Fibroblast of skin of scalp (primary cell): ENCODE results near the gene HIVEP1.

Experiments
- DNase-seq: peaks from one replicate; pipeline ENCODE4 v3.0.0-alpha.2; 2013

Gene HIVEP1

DNA sequence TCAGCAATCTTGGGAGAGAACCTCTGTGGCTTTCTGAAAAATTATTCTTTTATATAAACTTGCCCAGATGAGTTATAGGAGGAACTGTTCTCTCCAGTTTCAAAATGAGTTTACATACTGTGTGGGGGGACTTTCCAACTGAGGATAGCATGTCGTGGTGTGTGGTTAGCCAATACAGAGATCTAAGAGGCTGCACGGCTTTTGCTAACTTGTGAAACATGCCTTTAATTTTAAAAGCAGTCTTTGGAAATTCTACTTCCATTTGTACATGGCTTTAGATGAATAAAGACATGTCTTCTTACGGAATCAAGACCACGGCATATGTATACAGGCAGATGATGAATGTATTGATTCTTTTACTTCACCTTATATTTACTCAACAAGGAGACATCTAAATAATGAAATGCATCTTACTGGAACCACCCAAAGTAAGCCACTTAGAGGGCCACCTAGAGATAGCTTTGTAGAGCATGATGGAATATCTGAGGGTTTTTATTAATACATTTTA lies 39.8 kb downstream of the HIVEP1 start:
- peak; percentile 51 for DNase-seq

DNA sequence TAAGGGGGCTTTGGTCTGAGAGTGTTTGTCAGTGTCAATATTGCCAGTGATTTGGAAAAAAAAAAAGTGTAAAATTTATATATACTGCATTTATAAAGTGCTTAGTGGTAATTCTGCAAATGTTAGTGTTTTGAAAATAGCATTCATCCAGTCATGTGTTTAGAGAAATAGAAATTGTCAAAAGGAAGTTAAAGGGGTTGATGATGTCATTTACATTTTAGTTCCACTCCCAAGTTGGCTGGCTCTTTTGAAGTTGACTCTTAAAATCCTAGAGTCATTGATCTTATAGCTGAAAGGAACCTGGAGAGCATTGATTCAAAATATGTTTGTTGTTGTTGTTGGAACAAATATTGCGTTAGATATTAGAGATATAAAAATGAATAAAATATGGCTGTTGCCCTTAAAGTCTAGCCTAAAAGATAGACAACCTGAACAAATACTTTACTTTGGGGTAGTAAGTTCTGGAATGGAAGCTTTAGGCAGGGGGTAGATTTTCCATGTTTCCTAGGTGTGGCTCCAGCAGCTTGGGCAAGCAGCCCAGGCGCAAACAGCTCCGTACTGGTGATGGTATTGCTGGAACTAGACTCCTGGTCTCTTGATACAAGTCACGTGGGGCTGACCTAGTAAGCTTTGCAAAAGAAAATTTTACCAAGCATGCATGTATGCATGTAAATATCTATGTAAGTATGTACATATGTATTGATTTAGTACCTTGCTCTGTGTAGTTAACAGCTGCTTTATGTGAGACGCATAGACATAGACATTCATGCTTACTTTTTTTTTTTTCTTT lies 46.3 kb downstream of the HIVEP1 start:
- no peak for DNase-seq

DNA sequence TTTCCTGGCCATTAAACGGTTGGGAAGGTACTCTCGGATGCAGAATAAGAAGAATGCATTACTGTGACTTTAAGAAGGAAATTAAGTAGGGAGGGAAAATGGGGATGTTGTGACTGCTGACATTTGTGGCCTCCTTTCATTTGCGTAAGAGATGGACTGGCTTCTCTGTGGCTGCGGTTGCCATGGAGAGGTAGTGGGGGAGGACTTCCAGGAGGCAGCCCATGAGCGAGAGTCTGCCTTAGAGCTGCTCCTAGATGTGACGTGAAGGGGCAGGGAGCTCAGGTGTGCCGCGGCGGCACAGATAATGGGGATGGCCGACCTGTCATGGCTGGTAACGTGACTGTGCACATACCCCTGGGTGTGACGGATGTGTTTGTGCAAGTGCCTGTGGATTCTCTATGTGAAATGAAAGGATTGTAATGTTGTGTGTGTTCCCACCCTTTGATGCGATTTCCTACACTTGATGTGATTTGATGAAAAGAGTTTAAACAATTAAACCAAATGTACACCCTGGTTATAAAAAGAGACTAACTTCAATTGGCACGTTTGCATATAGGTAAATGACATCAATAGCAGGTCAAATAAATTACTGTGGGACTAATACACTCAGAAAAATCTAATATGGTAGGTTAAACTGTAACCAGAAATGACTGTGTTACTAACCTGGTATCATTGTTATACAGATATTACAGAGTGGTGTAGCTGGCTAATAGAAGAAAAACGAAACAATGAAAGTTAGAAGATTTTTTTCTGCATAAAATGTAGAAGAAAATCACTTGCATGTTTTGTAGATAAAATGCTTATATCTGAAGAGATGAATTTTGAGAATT lies 48.9 kb downstream of the HIVEP1 start:
- peak; percentile 27 for DNase-seq

DNA sequence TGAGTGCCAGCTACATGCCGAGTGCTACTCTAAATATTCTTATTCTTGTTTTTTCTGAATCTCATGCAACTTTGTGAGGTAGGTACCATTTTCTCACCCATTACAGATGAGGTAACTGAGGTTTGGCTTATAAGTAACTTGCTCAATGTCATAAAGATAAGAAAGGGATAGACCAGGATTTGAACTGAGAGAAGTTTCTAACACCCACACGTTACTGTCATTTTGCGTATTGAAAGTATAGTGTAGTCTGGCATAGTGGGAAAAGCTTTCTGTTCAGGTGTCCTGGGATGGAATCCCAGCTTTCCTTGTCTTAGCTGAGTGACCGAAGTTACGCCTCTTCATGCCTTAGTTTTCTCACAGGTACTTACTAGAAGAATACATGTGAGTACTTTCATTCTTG lies 50.5 kb downstream of the HIVEP1 start:
- DNase-seq, result no peak

DNA sequence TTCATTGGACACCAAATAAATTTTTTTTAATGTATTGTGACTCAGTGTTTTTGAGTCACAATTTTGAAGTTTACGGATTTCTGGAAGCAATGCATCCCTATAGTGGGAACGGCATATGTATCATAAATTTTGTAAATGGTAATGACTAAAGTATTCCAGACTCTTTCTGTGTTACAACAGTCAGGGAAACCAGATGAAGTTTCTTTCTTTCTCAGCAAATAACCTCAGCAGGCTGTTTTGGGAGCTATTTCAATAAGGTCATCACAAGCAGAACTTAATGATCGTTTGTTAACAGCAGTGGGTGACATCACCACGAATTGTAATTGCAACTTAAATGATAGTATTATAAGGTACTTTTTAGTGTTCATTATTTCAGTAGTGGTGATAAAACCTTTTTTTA lies 52.0 kb downstream of the HIVEP1 start:
- peak; percentile 56 for DNase-seq

DNA sequence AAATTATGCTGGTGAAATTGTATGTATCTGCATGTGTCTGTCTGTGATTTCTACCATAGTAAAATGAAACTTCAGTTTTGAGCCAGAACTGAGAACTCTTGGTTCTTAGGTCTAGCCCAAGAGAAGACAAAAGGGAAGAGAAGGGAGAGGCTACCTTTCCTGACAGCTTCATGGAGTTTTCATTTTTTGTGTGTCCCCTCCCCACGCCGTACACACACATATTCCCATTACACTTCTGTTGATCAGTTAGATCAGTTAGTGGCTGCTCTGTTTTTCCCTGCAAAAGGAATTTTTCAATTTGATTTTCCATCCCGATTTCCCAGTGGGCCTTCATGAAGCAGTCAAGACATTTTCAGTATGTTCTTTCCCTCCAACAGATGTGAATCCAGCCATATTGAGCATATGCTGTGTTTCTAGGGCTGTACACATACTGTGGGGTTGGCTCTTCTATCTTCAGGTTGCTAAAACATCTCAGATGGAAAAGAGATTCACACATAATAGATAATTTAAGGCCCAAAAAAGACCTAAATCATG lies 52.5 kb downstream of the HIVEP1 start:
- DNase-seq, result no peak

DNA sequence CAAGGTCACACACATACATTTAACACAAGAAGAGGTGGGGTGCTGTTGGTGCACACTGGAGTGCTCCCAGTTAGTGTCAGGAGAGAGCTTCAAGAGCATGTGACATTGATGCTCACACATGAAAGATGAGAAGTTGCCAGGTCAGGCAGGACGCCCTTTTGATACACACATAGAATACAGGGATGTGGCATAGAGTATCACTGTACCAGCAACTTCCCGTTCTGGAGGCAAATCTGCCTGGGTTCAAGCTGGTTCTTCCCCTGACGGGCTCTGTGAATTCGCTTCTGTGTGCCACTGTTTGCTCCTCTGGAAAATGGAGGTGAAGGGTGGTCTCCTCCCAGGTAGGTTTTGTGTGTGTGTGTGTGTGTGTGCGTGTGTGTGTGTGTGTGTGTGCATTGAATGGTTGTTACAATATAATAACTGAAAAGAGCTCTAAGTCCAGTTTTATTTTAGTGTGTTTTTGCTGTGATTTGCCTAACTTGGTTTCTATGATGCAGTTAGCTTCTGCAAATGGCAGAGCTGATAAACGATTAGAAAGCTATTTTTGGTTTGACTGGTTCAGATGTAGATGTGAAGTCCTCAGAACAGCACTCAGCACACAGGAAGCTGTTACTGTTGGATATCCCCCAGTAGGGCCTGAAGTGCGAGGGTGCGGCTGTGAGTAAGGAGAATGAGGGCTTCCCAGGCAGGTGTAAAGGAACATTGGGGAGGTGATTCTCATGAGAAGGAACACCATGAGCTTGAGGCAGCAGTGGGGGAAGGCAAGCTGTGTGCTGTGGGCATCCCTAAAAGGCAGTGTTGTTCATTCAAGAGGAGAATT lies 53.4 kb downstream of the HIVEP1 start:
- DNase-seq, result no peak

DNA sequence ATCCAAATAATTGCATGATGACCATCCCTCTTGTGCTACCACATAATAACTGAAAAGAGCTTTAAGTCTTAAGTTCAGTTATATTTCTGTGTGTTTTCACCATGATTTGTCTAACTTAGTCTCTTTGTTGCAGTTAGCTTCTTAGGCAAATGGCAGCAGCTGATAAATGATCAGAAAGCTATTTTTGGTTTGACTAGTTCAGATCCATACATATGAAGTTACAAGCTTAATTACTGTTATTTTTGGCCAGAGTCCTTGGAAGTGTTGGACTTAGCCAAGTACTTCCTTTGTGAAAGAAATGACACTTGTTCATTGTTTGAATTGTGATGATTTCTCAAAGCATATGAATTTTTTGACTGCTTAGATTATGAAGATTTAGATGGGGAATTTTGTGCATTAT lies 54.2 kb downstream of the HIVEP1 start:
- DNase-seq, result peak; percentile 48

DNA sequence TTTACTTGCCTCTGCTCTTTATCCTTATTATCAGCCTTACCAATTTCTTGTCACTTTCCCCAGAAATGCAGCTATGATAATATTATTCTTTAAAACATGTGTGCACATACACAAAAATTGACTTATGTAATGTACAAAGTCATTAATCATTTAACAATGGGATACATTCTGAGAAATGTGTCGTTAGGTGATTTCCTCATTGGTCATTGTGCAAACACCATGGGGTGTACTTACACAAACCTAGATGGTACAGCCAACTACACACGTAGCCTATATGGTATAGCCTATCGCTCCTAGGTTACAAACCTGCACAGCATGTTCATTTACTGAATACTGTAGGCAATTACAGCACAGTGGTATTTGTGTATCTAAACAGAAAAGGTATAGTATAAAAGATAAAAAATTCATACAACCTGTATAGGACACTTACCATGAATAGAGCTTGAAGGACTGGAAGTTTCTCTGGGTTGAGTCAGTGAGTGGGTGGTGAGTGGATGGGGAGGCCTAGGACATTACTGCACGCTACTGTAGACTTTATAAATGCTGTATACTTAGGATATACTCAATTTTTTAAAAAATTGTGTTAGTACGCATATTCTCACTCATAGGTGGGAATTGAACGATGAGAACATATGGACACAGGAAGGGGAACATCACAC lies 56.9 kb downstream of the HIVEP1 start:
- no peak for DNase-seq

DNA sequence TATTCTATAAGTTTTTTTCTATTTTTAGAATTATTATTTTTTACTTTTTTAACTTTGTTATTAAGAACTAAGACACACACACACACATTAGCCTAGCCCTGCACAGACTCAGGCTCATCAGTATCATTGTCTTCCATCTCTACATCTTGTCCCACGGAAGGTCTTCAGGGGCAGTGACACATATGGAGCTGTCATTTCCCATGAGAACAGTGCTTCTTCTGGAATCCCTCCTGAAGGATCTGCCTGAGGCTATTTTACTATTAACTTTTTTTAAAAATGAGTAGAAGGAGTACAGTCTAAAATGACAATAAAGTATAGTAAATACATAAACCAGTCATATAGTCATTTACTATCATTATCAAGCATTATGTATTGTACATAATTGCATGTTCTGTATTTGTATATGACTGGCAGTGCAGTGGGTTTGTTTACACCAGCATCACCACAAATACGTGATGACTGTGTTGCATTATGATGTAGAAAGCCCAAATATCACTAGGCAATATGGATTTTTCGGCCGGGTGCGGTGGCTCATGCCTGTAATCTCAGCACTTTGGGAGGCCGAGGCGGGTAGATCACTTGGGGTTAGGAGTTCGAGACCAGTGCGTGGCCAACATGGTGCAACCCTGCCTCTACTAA lies 57.9 kb downstream of the HIVEP1 start:
- DNase-seq, result no peak

DNA sequence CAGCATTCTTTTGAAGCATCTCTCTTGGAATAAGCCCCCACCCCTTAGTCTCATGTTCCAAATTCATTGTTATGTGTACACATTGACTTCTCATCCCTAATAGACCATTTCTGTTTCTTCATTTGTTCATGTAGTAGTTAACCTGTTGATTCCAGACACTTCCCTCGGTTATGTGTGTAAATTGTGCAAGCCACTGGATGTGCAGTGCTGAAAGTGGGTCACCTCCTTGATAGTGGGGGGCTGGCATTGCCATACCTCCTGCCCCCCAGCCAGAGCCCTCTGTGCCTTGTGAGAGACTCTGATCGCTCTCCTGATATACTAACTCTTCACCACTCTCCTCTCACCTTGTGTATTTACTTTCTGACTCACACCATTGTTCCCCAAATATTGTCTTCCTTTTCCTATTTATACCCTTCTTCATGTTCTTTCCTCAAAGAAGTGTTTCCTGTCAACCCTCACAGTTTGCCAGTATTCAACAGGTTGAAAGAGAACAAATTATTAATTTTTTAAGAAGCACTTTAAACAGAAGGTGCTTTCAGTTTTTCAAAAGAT lies 59.0 kb downstream of the HIVEP1 start:
- no peak for DNase-seq

DNA sequence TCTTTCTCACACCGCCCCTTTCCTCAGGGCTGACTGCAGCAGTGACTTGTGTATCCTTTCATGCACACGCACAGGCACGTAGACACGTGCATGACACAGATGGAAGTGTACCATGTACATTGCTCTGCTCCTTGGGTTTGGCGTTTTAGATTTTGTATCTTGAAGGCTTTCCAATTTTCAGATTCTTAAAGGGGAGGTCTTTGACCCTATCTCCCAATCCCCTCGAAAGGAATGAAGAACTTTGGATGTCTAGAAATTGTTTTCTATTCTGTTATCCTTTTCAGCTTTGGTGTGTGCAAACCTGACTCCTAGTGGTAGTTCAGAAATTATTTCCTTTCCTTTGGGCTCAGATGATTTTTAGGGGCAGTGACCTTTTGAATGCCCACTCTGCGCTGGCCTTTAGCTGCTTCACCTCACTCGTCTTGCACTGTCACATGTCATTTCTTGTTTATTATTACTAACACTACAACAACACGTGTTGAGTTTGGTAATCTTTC lies 63.0 kb downstream of the HIVEP1 start:
- no peak for DNase-seq

DNA sequence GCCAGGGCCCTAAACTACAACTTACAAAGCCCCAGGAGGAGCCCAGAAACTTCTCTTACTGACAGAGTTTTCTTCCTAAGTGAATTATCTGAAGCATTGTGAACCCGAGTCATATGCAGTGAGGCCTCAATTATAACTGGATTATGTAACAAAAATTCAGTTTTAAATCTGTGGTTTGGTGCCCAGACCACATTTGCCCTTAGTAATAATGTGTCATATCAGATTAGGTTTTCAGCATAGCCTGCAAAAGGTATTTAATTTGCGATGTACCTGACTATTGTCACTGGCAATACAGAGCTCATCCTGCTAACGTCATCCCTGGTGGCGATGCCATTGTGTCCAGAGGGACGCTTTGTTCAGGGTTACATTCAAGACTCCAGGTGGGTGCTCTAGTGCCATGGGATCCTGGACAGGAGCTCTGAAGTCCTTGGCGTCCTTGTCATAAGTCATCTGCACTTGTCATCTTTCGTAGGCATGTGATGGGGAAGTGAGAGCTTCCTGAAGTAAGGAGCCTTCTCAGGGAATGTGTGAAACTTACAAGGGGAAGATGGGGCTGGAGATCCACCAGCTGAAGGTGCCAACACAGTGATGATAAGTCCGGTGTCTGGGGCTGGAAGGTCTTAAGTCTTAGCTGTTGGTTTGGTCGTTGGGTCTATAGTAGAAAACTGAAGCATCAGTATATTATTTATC lies 65.1 kb downstream of the HIVEP1 start:
- no peak for DNase-seq

DNA sequence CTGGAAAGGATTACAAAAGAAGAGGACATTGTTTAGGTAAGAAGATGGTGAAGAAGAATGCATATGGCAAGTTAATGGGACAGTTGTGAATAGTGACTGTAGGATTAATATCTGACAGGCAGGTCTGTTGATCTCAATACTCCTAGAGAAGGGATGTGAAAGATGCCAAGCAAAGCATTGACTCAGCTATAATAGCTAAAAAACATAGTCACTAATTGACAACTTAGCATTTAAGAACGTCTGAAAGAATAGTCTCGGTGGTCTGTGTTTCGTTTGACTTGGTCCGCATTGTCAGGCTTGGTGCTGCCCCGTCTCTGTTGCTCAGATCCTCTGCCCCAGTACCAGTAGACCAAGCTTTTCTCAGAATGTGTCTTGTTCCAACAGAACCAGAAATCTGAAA lies 65.9 kb downstream of the HIVEP1 start:
- DNase-seq, result no peak

DNA sequence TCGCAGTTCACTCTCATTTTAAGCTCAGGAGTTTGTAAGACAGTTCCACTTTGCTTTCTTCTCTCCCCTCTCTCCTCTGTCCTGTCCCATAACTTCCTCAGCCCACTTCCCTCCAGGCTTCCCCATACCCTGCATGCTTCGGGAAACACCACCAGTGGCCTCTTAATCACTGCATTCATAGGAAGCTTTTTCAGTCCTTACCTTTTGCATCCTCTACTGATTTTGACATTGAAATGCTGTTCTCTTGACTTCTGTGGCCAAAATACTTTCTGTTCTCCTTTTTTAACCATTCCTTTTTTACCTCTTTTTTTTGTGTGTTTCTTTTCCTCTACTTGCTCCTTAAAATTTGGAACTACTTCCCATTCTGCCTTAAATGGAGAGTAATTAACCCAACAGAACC lies 69.7 kb downstream of the HIVEP1 start:
- no peak for DNase-seq

DNA sequence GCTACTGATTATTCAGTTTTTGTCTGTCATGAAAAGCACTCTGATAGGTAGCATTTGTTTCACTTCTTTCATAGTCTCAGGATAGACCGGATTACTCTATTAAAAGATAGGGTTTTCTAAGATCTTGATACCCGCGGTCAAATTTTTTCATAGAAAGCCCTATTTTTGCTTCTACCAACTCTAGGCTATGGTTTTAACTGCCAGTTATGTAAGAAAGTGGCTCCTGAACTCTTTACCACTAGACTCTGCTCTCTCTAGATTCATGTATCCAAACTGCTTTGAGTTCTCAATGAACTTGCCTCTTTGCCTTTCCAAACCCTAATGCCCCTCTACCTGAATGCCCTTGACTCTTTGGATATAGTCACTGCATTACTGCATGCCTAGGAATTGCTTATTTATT lies 70.3 kb downstream of the HIVEP1 start:
- DNase-seq, result no peak

DNA sequence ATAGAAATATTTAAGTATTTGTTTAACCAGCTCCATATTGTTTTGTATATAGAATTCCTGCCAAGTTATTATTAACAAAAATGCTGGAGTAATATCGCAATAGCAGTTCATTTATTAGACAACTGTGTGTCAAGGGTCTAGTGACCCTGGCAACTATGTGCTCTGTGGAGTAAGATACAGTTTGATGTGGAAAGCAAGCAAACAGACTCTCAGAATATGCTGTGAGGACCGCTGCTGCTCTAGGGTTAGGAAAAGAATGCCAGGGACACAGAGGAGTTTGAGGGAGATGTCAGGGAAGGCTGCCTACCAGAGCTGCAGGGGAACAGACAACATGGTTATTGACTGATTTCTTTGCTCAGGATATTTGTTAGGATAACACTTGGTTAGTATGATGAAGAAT lies 71.2 kb downstream of the HIVEP1 start:
- DNase-seq, result no peak

DNA sequence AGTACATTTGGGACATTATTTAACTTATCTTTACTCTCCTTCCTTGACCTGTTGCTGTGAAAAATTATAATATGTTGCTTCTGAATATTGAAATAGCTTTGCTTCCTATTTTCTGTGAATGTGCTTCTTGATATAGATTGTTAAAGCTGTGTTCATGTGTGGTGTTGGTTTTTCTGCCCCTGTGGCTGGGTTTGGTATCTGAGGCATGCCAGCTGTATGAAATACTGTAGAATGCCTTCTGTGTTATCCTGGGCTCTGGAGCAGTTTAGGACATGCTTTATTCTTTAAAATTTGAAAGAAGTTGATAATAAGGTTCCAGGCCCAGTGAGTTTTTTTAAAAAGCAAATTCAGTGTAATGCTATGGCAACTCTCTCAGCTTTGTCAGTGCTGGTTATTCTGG lies 71.7 kb downstream of the HIVEP1 start:
- peak; percentile 34 for DNase-seq

DNA sequence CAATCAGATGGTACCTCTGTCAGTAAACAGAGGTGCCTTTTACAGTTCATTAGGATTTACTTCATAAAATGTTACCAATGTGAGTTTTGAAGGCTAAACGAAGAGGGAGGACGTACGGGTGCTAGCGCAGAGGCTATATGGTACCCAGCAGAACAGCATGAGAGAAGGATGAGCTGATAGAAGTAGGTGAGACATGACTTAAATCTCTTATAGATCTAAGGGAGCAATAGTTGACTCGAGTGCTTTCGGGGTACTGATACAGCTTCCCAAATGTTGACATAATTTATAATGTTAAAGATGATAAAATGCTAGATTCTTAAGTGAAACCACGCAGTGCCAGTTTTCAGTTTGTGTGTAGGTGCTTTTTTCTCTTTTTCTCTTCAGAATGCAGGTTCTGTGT lies 72.6 kb downstream of the HIVEP1 start:
- no peak for DNase-seq

DNA sequence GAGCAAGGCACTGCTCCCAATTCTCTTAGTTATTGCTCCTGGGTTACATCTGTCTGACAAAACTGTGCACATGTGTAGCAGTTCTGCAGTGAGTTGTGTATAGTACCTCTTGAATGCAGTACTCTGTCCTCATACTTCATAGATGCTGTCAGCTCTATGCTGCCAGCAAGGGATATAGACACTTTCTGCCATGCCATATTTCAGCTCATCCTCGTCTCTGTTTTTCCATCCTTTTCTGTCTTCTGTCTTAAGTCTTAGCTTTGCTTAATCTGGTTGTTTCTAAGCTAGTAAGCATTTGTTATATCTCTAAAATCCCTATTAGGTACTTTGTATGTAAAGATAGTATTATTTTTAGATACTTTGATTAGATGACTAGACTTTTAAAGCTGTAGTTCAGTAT lies 76.4 kb downstream of the HIVEP1 start:
- no peak for DNase-seq
